Endodermal cell (in vitro differentiated cells): ENCODE measurements around the gene THAP8. TPM values are rescaled to one million over a fixed set of nuclear protein-coding genes. Genes with fewer than 3 reads are reported as not detected.

Source experiments
- DNase-seq: peaks from one replicate; pipeline ENCODE4 v3.0.0-alpha.2; 2017
- H3K27ac ChIP-seq: 2 replicates; pipeline ENCODE4 v1.5.1; 2013; ENCODE audit warnings: mild to moderate bottlenecking, low read depth, low read length, moderate library complexity
- H3K27me3 ChIP-seq: 2 replicates; pipeline ENCODE4 v1.6.1; 2013; ENCODE audit warnings: mild to moderate bottlenecking, low read length, moderate library complexity; ENCODE audit not compliant: insufficient read depth, control insufficient read depth, poor library complexity, severe bottlenecking
- H3K36me3 ChIP-seq: 2 replicates; pipeline ENCODE4 v1.7.0; 2013; ENCODE audit warnings: mild to moderate bottlenecking, low read length, moderate library complexity; ENCODE audit not compliant: control insufficient read depth, insufficient read depth
- H3K4me1 ChIP-seq: one replicate; pipeline ENCODE4 v1.7.0; 2013; ENCODE audit warnings: low read length; ENCODE audit not compliant: control insufficient read depth, insufficient read depth
- H3K4me3 ChIP-seq: 2 replicates; pipeline ENCODE4 v1.5.1; 2013; ENCODE audit warnings: mild to moderate bottlenecking, low read length, moderate library complexity
- H3K9ac ChIP-seq: 2 replicates; pipeline ENCODE4 v1.6.1; 2013; ENCODE audit warnings: mild to moderate bottlenecking, low read length, moderate library complexity; ENCODE audit not compliant: poor library complexity, severe bottlenecking; ENCODE audit errors: extremely low read depth
- H3K9me3 ChIP-seq: 2 replicates; pipeline ENCODE4 v1.6.1; 2013; ENCODE audit warnings: mild to moderate bottlenecking, low read length, moderate library complexity; ENCODE audit not compliant: control insufficient read depth
- H3K27ac Mint-ChIP-seq: 2 replicates; pipeline ENCODE4 v1.8.0; 2020; ENCODE audit warnings: mixed read lengths
- H3K27me3 Mint-ChIP-seq: 2 replicates; pipeline ENCODE4 v1.8.0; 2021; ENCODE audit warnings: mild to moderate bottlenecking, mixed read lengths; ENCODE audit not compliant: insufficient read depth
- H3K36me3 Mint-ChIP-seq: 2 replicates; pipeline ENCODE4 v1.8.0; 2020; ENCODE audit warnings: low read depth, mixed read lengths
- H3K4me1 Mint-ChIP-seq: 2 replicates; pipeline ENCODE4 v1.8.0; 2020; ENCODE audit warnings: mixed read lengths
- H3K4me3 Mint-ChIP-seq: 2 replicates; pipeline ENCODE4 v1.8.0; 2020; ENCODE audit warnings: mild to moderate bottlenecking, moderate library complexity, mixed read lengths
- H3K9me3 Mint-ChIP-seq: 2 replicates; pipeline ENCODE4 v1.8.0; 2020; ENCODE audit warnings: mild to moderate bottlenecking, mixed read lengths
- WGBS, 2 experiments: methylation state at CpG; one replicate each; pipeline versions ENCODE4 v1.1.5 to v1.1.7; 2013; ENCODE audit warnings: missing lambda C conversion rate in 2 of 2, mixed read lengths in 1 of 2; ENCODE audit not compliant: insufficient coverage in 1 of 2, insufficient read length in 1 of 2; 5-methylcytosine and 5-hydroxymethylcytosine counted together
- total RNA-seq, 2 donors: library from RNA; stranded (reverse); fragmentation: NEBNext Ultra II Directional in 1 of 2; extraction: Animal tissue kit (Norgen Biotek cat#: 25700) in 1 of 2; gene quantifications; 2 replicates in 1 of 2; 3 replicates in 1 of 2; pipeline ENCODE4 v1.2.1, GENCODE V29; 2021
- TF ChIP-seq, protein P1 (sequence below): fragments of 200-600 bp; sonication (generic); conservative IDR thresholded peaks from 2 replicates; pipeline ENCODE4 v1.5.0; 2021; ENCODE audit warnings: antibody characterized with exemption, mild to moderate bottlenecking

Gene THAP8
- total RNA-seq, 2 donors from 2014 or later, result 6.7 to 8.9 TPM

DNA sequence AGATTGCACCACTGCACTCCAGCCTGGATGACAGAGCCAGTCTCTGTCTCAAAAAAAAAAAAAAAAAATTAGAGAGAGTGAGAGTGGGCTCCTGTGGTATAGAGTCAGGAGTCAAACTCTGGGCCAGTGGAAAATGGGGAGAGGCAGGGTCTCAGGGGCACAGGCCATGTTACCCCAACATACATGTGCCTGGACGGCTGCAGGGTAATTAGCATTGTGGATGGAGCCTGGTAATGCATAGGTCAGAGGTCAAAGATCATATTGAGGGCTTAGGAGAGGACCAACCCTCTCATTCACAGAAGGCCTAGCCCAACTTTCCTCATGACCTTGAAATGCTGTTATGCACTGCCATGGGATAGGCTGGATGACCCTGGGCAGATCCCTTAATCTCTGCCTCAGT is 28.5 kb downstream of the THAP8 start:
- Histone ChIP-seq H3K4me1 (no peaks in the 10 kb centered on the region), H3K27ac (no peak overlapping the region), H3K36me3 (no peaks in the 10 kb centered on the region), H3K27me3 (no peaks in the 10 kb centered on the region), H3K9ac (no peak overlapping the region), H3K9me3 (no peaks in the 10 kb centered on the region), H3K4me3 (no peak overlapping the region)
- Mint-ChIP-seq H3K27me3 (no peaks in the 10 kb centered on the region), H3K36me3 (peaks cover 29% of the 10 kb centered on the region), H3K9me3 (no peaks in the 10 kb centered on the region), H3K4me1 (no peaks in the 10 kb centered on the region), H3K4me3 (no peak overlapping the region), H3K27ac (no peak overlapping the region)
- 93% methylated on average over 1 of the region's 1 CpG; no CpG with 5 or more reads in 1 of the 2 experiments for WGBS, 2 experiments
- no peak for DNase-seq
- TF ChIP-seq, protein P1, sequence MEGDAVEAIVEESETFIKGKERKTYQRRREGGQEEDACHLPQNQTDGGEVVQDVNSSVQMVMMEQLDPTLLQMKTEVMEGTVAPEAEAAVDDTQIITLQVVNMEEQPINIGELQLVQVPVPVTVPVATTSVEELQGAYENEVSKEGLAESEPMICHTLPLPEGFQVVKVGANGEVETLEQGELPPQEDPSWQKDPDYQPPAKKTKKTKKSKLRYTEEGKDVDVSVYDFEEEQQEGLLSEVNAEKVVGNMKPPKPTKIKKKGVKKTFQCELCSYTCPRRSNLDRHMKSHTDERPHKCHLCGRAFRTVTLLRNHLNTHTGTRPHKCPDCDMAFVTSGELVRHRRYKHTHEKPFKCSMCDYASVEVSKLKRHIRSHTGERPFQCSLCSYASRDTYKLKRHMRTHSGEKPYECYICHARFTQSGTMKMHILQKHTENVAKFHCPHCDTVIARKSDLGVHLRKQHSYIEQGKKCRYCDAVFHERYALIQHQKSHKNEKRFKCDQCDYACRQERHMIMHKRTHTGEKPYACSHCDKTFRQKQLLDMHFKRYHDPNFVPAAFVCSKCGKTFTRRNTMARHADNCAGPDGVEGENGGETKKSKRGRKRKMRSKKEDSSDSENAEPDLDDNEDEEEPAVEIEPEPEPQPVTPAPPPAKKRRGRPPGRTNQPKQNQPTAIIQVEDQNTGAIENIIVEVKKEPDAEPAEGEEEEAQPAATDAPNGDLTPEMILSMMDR, result no peak

DNA sequence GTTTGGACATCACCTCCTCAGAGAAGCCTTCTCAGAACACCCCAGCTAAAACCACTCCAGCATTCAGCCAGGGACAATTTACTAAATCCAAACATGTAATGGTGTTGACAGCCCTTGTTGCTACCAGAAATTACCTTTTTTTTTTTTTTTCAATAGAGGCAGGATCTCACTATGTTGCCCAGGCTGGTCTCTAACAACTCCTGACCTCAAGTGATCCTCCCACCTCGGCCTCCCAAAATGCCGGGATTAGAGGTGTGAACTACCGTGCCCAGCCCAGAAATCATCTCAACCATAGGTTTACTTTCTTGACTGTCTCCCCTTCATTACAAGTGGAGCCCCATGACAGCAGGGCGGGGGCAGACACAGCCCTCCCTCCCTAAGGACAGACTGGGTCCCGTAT is 30.7 kb downstream of the THAP8 start:
- no peak overlapping the region for H3K4me3 Mint-ChIP-seq
- TF ChIP-seq, protein P1, result no peak
- no peaks in the 10 kb centered on the region for H3K36me3 ChIP-seq
- no peaks in the 10 kb centered on the region for H3K27me3 ChIP-seq
- no peaks in the 10 kb centered on the region for H3K4me1 Mint-ChIP-seq
- H3K27ac ChIP-seq, result no peak overlapping the region
- no peaks in the 10 kb centered on the region for H3K4me1 ChIP-seq
- no peak overlapping the region for H3K4me3 ChIP-seq
- H3K9me3 Mint-ChIP-seq, result no peaks in the 10 kb centered on the region
- H3K36me3 Mint-ChIP-seq, result peaks cover 26% of the 10 kb centered on the region
- no peak overlapping the region for H3K9ac ChIP-seq
- no peaks in the 10 kb centered on the region for H3K27me3 Mint-ChIP-seq
- H3K27ac Mint-ChIP-seq, result no peak overlapping the region
- DNase-seq, result no peak
- 89 to 93% methylated on average over 4 to 5 of the region's 5 CpGs for WGBS, 2 experiments
- H3K9me3 ChIP-seq, result no peaks in the 10 kb centered on the region

DNA sequence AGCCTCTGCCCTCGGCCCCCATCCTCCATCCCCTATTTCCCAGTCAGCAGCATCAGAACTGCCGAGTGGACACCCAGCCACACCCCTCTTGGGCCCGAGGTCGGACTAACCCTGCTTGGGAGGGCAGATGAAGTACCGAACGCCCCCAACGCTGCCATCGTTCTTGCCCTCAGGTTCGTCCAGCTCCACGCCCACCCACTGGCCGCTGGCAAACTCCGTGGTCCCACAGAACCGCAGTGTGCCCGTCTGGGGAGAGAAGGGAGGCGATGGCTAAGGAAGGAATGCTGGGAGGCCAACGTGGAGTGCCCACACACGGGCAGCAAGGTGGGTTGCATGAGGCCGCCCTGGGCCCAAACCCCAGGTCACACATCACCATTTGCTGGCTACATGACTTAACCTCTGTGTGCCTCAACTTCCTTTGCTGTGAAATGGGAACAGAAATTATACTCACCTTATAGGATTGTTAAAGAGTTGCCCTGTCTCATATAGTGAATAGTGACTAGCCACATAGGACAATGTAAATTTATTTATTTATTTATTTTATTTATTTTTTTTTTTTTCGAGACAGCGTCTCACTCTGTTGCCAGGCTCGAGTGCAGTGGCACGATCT is 34.9 kb downstream of the THAP8 start:
- Histone ChIP-seq H3K36me3 (no peaks in the 10 kb centered on the region), H3K9ac (no peak overlapping the region), H3K4me3 (no peak overlapping the region), H3K9me3 (no peaks in the 10 kb centered on the region), H3K27me3 (no peaks in the 10 kb centered on the region), H3K27ac (no peak overlapping the region), H3K4me1 (no peaks in the 10 kb centered on the region)
- 95 to 97% methylated on average over 12 to 22 of the region's 22 CpGs for WGBS, 2 experiments
- Mint-ChIP-seq H3K27ac (no peak overlapping the region), H3K4me3 (no peak overlapping the region), H3K9me3 (no peaks in the 10 kb centered on the region), H3K36me3 (peaks cover 22% of the 10 kb centered on the region), H3K4me1 (peaks cover 8% of the 10 kb centered on the region), H3K27me3 (no peaks in the 10 kb centered on the region)
- no peak for DNase-seq
- TF ChIP-seq, protein P1, result no peak
